ENCODE measurements around the gene DSCAML1.

GRCh38 chr11:117693344-117693743, 103.7 kb downstream of the DSCAML1 start:
- no peak for TF ChIP-seq FOXM1 (IDR thresholded peaks at IDR 0.05; ENCODE audit: borderline replicate concordance)
- TF ChIP-seq SP1 (IDR thresholded peaks at IDR 0.05) = no peak
- no peak for TF ChIP-seq BHLHE40 (IDR thresholded peaks at IDR 0.05; ENCODE audit: borderline replicate concordance)
- TF ChIP-seq ZNF384 (IDR thresholded peaks at IDR 0.05) = no peak
- TF ChIP-seq CTBP1 (IDR thresholded peaks at IDR 0.05; ENCODE audit: borderline replicate concordance) = no peak
- TF ChIP-seq FOXK2 (IDR thresholded peaks at IDR 0.05) = no peak
- TF ChIP-seq, protein P1, sequence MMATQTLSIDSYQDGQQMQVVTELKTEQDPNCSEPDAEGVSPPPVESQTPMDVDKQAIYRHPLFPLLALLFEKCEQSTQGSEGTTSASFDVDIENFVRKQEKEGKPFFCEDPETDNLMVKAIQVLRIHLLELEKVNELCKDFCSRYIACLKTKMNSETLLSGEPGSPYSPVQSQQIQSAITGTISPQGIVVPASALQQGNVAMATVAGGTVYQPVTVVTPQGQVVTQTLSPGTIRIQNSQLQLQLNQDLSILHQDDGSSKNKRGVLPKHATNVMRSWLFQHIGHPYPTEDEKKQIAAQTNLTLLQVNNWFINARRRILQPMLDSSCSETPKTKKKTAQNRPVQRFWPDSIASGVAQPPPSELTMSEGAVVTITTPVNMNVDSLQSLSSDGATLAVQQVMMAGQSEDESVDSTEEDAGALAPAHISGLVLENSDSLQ (IDR thresholded peaks at IDR 0.05) = no peak
- TF ChIP-seq HDGF (IDR thresholded peaks at IDR 0.05; ENCODE audit: borderline replicate concordance) = no peak
- no peak for TF ChIP-seq ELF4 (IDR thresholded peaks at IDR 0.05)
- TF ChIP-seq SUZ12 (IDR thresholded peaks at IDR 0.05) = no peak
